HFF-Myc (cell line): ENCODE measurements around the gene TAS2R20.

Source experiments
- DNase-seq: peaks from one replicate; pipeline ENCODE4 v3.0.0-alpha.2; 2011; ENCODE audit warnings: low read depth; ENCODE audit errors: extremely low read depth
- H3K4me3 ChIP-seq: replicated peaks from 2 replicates; pipeline ENCODE4 v1.5.1; 2011; ENCODE audit warnings: low read depth, mild to moderate bottlenecking, control low read depth, low read length
- TF ChIP-seq, protein P1 (sequence below): IDR thresholded peaks from 2 replicates; pipeline ENCODE4 v1.5.1; 2012; ENCODE audit warnings: mild to moderate bottlenecking, low read depth, low read length, control low read depth; ENCODE audit errors: missing control alignments

Gene TAS2R20

GRCh38 chr12:10960211-10960610 lies 37.9 kb downstream of the TAS2R20 start:
- no peak for DNase-seq
- TF ChIP-seq, protein P1, sequence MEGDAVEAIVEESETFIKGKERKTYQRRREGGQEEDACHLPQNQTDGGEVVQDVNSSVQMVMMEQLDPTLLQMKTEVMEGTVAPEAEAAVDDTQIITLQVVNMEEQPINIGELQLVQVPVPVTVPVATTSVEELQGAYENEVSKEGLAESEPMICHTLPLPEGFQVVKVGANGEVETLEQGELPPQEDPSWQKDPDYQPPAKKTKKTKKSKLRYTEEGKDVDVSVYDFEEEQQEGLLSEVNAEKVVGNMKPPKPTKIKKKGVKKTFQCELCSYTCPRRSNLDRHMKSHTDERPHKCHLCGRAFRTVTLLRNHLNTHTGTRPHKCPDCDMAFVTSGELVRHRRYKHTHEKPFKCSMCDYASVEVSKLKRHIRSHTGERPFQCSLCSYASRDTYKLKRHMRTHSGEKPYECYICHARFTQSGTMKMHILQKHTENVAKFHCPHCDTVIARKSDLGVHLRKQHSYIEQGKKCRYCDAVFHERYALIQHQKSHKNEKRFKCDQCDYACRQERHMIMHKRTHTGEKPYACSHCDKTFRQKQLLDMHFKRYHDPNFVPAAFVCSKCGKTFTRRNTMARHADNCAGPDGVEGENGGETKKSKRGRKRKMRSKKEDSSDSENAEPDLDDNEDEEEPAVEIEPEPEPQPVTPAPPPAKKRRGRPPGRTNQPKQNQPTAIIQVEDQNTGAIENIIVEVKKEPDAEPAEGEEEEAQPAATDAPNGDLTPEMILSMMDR: no peak
- no peak overlapping the region for H3K4me3 ChIP-seq

GRCh38 chr12:10959804-10960203 lies 38.3 kb downstream of the TAS2R20 start:
- DNase-seq: no peak
- H3K4me3 ChIP-seq: no peak overlapping the region
- TF ChIP-seq, protein P1: no peak

- no peak for DNase-seq
- TF ChIP-seq, protein P1: no peak
- no peak overlapping the region for H3K4me3 ChIP-seq
Measured at GRCh38 chr12:10957741-10958140, 40.4 kb downstream of the TAS2R20 start.

DNA sequence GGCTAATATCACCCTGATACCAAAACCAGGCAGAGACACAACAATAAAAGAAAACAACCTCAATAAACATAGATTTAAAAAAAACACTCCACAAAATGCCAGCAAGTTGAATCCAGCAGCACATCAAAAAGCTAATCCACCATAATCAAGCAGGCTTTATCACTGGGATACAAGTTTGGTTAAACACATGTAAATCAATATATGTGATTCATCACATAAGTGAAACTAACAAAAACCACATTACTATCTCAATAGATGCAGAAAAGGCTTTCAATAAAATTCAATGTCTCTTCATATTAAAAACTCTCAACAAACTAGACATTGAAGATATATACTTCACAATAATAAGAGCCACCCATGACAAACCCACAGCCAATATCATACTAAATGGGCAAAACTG lies 42.0 kb downstream of the TAS2R20 start:
- no peak overlapping the region for H3K4me3 ChIP-seq
- no peak for DNase-seq
- TF ChIP-seq, protein P1: no peak

GRCh38 chr12:10952645-10953044 lies 45.5 kb downstream of the TAS2R20 start:
- TF ChIP-seq, protein P1: no peak
- H3K4me3 ChIP-seq: no peak overlapping the region
- DNase-seq: no peak
